HepG2 (cell line): ENCODE data around the gene BRIP1.

Experiments
- ETV5 ChIP-seq: IDR thresholded peaks from 2 replicates; pipeline ENCODE4 v1.6.1; 2018; ENCODE audit warnings: missing biosample characterization, missing genetic modification reagents, inconsistent platforms, borderline replicate concordance
- FOSL1 ChIP-seq: sonication (generic); formaldehyde crosslinking; IDR thresholded peaks from 2 replicates; pipeline ENCODE4 v1.9.0; 2021; ENCODE audit warnings: missing genetic modification reagents, borderline replicate concordance
- NR2C2 ChIP-seq: sonication (generic); formaldehyde crosslinking; IDR thresholded peaks from 2 replicates; pipeline ENCODE4 v1.4.0; 2020; ENCODE audit warnings: missing genetic modification reagents, mild to moderate bottlenecking, moderate library complexity, borderline replicate concordance
- POLR2A ChIP-seq, 2 experiments: IDR thresholded peaks; 2 replicates each; pipeline ENCODE4 v1.6.1; 2011; ENCODE audit warnings: low read depth in 2 of 2, low read length in 2 of 2, mild to moderate bottlenecking in 1 of 2, moderate library complexity in 1 of 2; ENCODE audit not compliant: insufficient read depth in 1 of 2
- PREB ChIP-seq: sonication (generic); formaldehyde crosslinking; IDR thresholded peaks from 2 replicates; pipeline ENCODE4 v1.4.0; 2020; ENCODE audit warnings: missing genetic modification reagents
- RNF2 ChIP-seq: fragments of 450-650 bp; conservative IDR thresholded peaks from 2 replicates; pipeline ENCODE4 v1.6.1; 2016; ENCODE audit warnings: low read depth
- TOPORS ChIP-seq: sonication (generic); formaldehyde crosslinking; IDR thresholded peaks from 2 replicates; pipeline ENCODE4 v1.8.0; 2023; ENCODE audit warnings: mild to moderate bottlenecking, missing genetic modification reagents
- ZNF501 ChIP-seq: sonication (generic); formaldehyde crosslinking; IDR thresholded peaks from 2 replicates; pipeline ENCODE4 v1.5.1; 2020; ENCODE audit warnings: mild to moderate bottlenecking, moderate library complexity, missing genetic modification reagents

- TF ChIP-seq TOPORS (CRISPR knock-in tag) = no peak
- no peak for TF ChIP-seq RNF2
- TF ChIP-seq NR2C2 (CRISPR knock-in tag) = no peak
- TF ChIP-seq POLR2A (IDR thresholded peaks at IDR 0.05; ENCODE audit: insufficient read depth in 1 of 2, low read depth in 2 of 2, low read length in 2 of 2) = no peak
- TF ChIP-seq ZNF501 (CRISPR knock-in tag) = no peak
- no peak for TF ChIP-seq FOSL1 (CRISPR knock-in tag)
- no peak for TF ChIP-seq ETV5 (CRISPR knock-in tag)
- no peak for TF ChIP-seq PREB (CRISPR knock-in tag)
These were observed 1.2 kb downstream of the BRIP1 start for GRCh38 chr17:61862105-61862574.
